Activated CD8-positive, alpha-beta memory T cell treated with anti-CD3 and anti-CD28 coated beads for 24 hours (primary cell): ENCODE measurements around the gene HTRA1.

Experiments
- DNase-seq: peaks from one replicate; pipeline ENCODE4 v3.0.0-alpha.2; 2020

The HTRA1 gene

DNA sequence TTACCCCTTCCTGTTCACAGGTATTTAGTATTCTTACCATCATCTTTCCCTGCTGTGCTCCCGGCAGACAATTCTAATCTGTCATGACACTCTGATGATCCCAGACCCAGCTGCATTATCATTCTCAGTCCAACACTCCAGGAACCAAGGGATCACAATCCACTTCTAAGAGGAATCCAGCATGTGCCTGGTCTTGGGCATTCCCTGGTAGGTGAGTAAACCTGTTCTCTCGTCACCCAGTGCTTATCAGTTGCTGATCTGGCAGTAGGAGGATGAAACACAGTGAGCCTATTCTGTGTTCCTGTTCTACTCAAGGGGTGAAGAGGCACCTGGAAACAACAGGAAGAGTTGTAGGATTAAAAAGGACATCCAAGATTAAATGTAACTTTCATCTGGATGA is 97.9 kb downstream of the HTRA1 start:
- DNase-seq = no peak

DNA sequence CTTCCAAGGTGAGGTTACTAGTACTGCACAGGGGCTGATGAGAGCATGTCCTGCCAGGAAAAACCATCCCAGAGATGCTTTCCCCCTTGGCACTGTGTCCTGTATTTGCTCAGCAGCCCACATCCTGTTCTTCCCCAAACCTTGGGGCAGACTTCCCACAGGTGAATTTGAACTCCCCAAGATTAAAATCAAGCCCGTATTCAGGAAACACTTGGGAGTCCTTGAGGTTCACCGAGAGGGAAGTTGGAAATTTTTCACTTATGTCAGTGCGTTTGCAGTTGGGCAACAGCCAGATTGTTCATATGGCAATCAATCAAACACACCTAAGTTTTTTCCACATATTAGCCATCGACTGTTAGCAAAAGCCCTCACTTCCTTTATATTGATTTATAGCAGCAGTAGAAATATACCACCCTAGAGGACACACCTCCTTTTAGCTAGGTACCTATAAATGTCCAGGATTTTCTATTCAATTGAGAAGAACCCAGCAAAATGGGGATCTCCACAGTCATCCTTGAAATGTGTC is 99.0 kb downstream of the HTRA1 start, which contains the start of gene DMBT1:
Gene DMBT1, plus strand, starts transcription at position 476 of the 526 bp plus-strand sequence. Its CDS starts 17 bp downstream, at position 493.
- peak; percentile 7 for DNase-seq

DNA sequence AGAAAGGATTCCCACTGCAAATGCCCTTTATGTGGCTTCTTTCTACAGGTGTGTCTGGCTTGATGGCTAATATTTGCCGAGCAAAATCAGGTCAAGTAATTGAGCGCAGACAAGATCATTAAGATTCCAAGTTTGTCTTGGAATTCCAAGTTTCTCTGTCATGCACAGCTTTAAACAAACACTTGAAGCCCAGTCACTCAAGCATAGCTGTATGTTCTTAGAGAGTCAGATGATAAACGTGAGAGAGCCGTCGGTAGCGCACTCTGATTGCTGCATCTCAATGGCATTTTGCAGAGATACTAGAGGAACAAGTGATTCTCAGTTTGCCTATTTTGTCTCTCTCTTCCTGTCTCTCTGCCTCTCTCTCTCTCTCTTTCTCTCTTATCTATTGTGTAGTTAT is 99.9 kb downstream of the HTRA1 start:
- DNase-seq = no peak

DNA sequence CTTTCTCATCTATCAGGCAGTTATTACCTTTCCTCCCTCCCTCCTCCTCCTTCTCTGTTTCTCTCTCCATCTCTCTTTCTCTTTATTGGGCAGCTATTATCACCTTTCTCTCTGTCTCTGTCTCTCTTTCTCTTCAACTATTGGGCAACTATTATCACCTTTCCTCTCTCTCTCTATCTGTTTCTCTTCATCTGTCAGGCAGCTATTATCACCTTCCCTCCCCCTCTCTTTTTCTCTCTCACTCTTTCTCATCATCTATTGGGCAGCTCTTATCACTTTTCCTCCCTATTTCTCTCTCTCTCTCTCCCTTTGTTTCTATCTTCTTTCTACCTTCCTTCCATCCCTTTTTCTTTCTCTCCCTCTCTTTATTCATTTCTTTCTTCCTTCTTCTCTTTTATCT is 100.4 kb downstream of the HTRA1 start:
- no peak for DNase-seq
